HG03135 (cell line): ENCODE data around the gene TBC1D22A.
"Not testable (repeated sequence)": the region's sequence is repeated elsewhere in the genome, so short reads cannot be mapped to it uniquely, and the experiment has no call there.

Experiments
- ATAC-seq: cut with Tn5 transposase; IDR thresholded peaks from one replicate; pipeline ENCODE4 v1.9.1; 2021; ENCODE audit warnings: mild to moderate bottlenecking, moderate library complexity; ENCODE audit not compliant: unreplicated experiment

The TBC1D22A gene

GRCh38 chr22:47106806-47107205, 344.4 kb downstream of the TBC1D22A start:
- no peak for ATAC-seq

- no peak for ATAC-seq
These were observed 345.0 kb downstream of the TBC1D22A start for GRCh38 chr22:47107431-47107830.

- no peak for ATAC-seq
These were observed 348.5 kb downstream of the TBC1D22A start for GRCh38 chr22:47110817-47111443.

- no peak for ATAC-seq
These were observed 349.5 kb downstream of the TBC1D22A start for GRCh38 chr22:47111626-47112581.

- ATAC-seq: no peak
These were observed 350.1 kb downstream of the TBC1D22A start for GRCh38 chr22:47112582-47112965.

- ATAC-seq: no peak
These were observed 350.8 kb downstream of the TBC1D22A start for GRCh38 chr22:47112994-47113852.

GRCh38 chr22:47113853-47114415, 351.5 kb downstream of the TBC1D22A start:
- ATAC-seq: no peak

- ATAC-seq: no peak
These were observed 352.5 kb downstream of the TBC1D22A start for GRCh38 chr22:47114813-47115517.

GRCh38 chr22:47115518-47115890, 353.1 kb downstream of the TBC1D22A start:
- ATAC-seq: no peak

GRCh38 chr22:47115921-47116320, 353.5 kb downstream of the TBC1D22A start:
- ATAC-seq: no peak

- ATAC-seq: no peak
These were observed 354.2 kb downstream of the TBC1D22A start for GRCh38 chr22:47116426-47117341.

GRCh38 chr22:47117442-47117841, 355.0 kb downstream of the TBC1D22A start:
- ATAC-seq: not testable (repeated sequence)

- ATAC-seq: no peak
These were observed 356.7 kb downstream of the TBC1D22A start for GRCh38 chr22:47119181-47119580.

- ATAC-seq: no peak
These were observed 357.9 kb downstream of the TBC1D22A start for GRCh38 chr22:47120399-47120798.

- ATAC-seq: no peak
These were observed 359.3 kb downstream of the TBC1D22A start for GRCh38 chr22:47121791-47122190.

- ATAC-seq: no peak
These were observed 360.1 kb downstream of the TBC1D22A start for GRCh38 chr22:47122441-47123000.

- ATAC-seq: no peak
These were observed 360.8 kb downstream of the TBC1D22A start for GRCh38 chr22:47123006-47123826.

GRCh38 chr22:47123827-47124442, 361.5 kb downstream of the TBC1D22A start:
- ATAC-seq: no peak
